HG03457 (cell line): ENCODE measurements around the gene PPP1R15B.
"Not testable (repeated sequence)": the region's sequence is repeated elsewhere in the genome, so short reads cannot be mapped to it uniquely, and the experiment has no call there.

Experiments used
- ATAC-seq: cut with Tn5 transposase; IDR thresholded peaks from one replicate; pipeline ENCODE4 v1.9.1; 2021; ENCODE audit warnings: moderate number of reproducible peaks; ENCODE audit not compliant: unreplicated experiment

The PPP1R15B gene

GRCh38 chr1:204443871-204444581, 32.4 kb upstream of the PPP1R15B start:
- no peak for ATAC-seq

GRCh38 chr1:204443260-204443619, 31.6 kb upstream of the PPP1R15B start:
- ATAC-seq, result no peak

- ATAC-seq, result no peak
Observed at GRCh38 chr1:204442376-204443259, 31.0 kb upstream of the PPP1R15B start.

- no peak for ATAC-seq
Observed at GRCh38 chr1:204441558-204441957, 29.9 kb upstream of the PPP1R15B start.

- no peak for ATAC-seq
Observed at GRCh38 chr1:204439621-204440375, 28.2 kb upstream of the PPP1R15B start.

GRCh38 chr1:204438628-204439027, 27.0 kb upstream of the PPP1R15B start:
- ATAC-seq, result no peak

- no peak for ATAC-seq
Observed at GRCh38 chr1:204437796-204438570, 26.4 kb upstream of the PPP1R15B start.

GRCh38 chr1:204435872-204436271, 24.3 kb upstream of the PPP1R15B start:
- ATAC-seq, result no peak

GRCh38 chr1:204435381-204435831, 23.8 kb upstream of the PPP1R15B start:
- ATAC-seq, result no peak

- no peak for ATAC-seq
Observed at GRCh38 chr1:204434116-204434755, 22.6 kb upstream of the PPP1R15B start.

GRCh38 chr1:204432708-204433107, 21.1 kb upstream of the PPP1R15B start:
- ATAC-seq, result no peak

- no peak for ATAC-seq
Observed at GRCh38 chr1:204431310-204432184, 19.9 kb upstream of the PPP1R15B start.

GRCh38 chr1:204429746-204430145, 18.1 kb upstream of the PPP1R15B start:
- ATAC-seq, result no peak

- no peak for ATAC-seq
Observed at GRCh38 chr1:204426971-204427701, 15.5 kb upstream of the PPP1R15B start.

- ATAC-seq, result no peak
Observed at GRCh38 chr1:204426474-204426873, 14.9 kb upstream of the PPP1R15B start.

- no peak for ATAC-seq
Observed at GRCh38 chr1:204426035-204426436, 14.4 kb upstream of the PPP1R15B start.

- ATAC-seq, result no peak
Observed at GRCh38 chr1:204424621-204425020, 13.0 kb upstream of the PPP1R15B start.

- not testable (repeated sequence) for ATAC-seq
Observed at GRCh38 chr1:204422061-204422705, 10.6 kb upstream of the PPP1R15B start.
